ENCODE results near the gene PHOSPHO2.
"Not testable (repeated sequence)": the region's sequence is repeated elsewhere in the genome, so short reads cannot be mapped to it uniquely, and the experiment has no call there.

Gene PHOSPHO2

GRCh38 chr2:169683054-169683424 lies 11.2 kb upstream of the PHOSPHO2 start:
- Histone ChIP-seq H3K36me3 (ENCODE audit: control insufficient read depth, insufficient read depth, low read length) (no peaks in the 10 kb centered on the region), H2AFZ (no peak overlapping the region), H3K4me2 (ENCODE audit: low read length) (no peak overlapping the region), H3K9me3 (ENCODE audit: control insufficient read depth, low read length) (no peaks in the 10 kb centered on the region), H3K9ac (no peak overlapping the region), H3K4me1 (no peaks in the 10 kb centered on the region), H3K27ac (no peak overlapping the region), H3K27me3 (ENCODE audit: control insufficient read depth, insufficient read depth, low read length) (no peaks in the 10 kb centered on the region), H3K4me3 (ENCODE audit: low read depth, low read length) (no peak overlapping the region), H3K79me2 (no peaks in the 10 kb centered on the region)
- TF ChIP-seq, protein P1, sequence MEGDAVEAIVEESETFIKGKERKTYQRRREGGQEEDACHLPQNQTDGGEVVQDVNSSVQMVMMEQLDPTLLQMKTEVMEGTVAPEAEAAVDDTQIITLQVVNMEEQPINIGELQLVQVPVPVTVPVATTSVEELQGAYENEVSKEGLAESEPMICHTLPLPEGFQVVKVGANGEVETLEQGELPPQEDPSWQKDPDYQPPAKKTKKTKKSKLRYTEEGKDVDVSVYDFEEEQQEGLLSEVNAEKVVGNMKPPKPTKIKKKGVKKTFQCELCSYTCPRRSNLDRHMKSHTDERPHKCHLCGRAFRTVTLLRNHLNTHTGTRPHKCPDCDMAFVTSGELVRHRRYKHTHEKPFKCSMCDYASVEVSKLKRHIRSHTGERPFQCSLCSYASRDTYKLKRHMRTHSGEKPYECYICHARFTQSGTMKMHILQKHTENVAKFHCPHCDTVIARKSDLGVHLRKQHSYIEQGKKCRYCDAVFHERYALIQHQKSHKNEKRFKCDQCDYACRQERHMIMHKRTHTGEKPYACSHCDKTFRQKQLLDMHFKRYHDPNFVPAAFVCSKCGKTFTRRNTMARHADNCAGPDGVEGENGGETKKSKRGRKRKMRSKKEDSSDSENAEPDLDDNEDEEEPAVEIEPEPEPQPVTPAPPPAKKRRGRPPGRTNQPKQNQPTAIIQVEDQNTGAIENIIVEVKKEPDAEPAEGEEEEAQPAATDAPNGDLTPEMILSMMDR (IDR thresholded peaks at IDR 0.05): no peak

GRCh38 chr2:169683425-169684134 lies 10.7 kb upstream of the PHOSPHO2 start:
- Histone ChIP-seq H3K36me3 (ENCODE audit: control insufficient read depth, insufficient read depth, low read length) (no peaks in the 10 kb centered on the region), H2AFZ (no peak overlapping the region), H3K27me3 (ENCODE audit: control insufficient read depth, insufficient read depth, low read length) (no peaks in the 10 kb centered on the region), H3K4me1 (no peaks in the 10 kb centered on the region), H3K9ac (no peak overlapping the region), H3K79me2 (no peaks in the 10 kb centered on the region), H3K27ac (no peak overlapping the region), H3K4me2 (ENCODE audit: low read length) (no peak overlapping the region), H3K9me3 (ENCODE audit: control insufficient read depth, low read length) (no peaks in the 10 kb centered on the region), H3K4me3 (ENCODE audit: low read depth, low read length) (no peak overlapping the region)
- TF ChIP-seq, protein P1 (IDR thresholded peaks at IDR 0.05): no peak

DNA sequence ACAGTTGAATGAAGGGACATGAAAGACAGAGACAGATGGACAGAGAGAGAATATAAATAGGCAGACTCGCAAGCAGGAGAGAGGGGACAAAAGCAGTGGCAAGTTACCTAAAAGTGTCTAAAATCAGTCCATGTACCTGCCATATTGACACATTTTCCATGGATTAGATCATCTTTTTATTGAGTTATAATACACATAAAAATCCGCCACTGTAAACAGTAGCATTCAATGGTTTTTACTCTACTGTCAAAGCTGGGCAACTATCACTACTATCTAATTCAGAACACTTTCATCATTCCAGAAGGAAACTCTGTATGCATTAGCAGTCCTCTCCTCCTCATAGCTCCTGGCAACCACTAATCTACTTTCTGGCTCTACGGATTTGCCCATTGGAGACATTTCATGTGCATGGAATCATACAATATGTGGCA lies 10.1 kb upstream of the PHOSPHO2 start:
- no peaks in the 10 kb centered on the region for H3K4me1 ChIP-seq
- H3K9ac ChIP-seq: no peak overlapping the region
- H2AFZ ChIP-seq: no peak overlapping the region
- no peaks in the 10 kb centered on the region for H3K36me3 ChIP-seq (ENCODE audit: control insufficient read depth, insufficient read depth, low read length)
- no peaks in the 10 kb centered on the region for H3K9me3 ChIP-seq (ENCODE audit: control insufficient read depth, low read length)
- TF ChIP-seq, protein P1 (IDR thresholded peaks at IDR 0.05): no peak
- H3K4me2 ChIP-seq (ENCODE audit: low read length): no peak overlapping the region
- no peaks in the 10 kb centered on the region for H3K27me3 ChIP-seq (ENCODE audit: control insufficient read depth, insufficient read depth, low read length)
- H3K4me3 ChIP-seq (ENCODE audit: low read depth, low read length): no peak overlapping the region
- H3K27ac ChIP-seq: no peak overlapping the region
- H3K79me2 ChIP-seq: no peaks in the 10 kb centered on the region

DNA sequence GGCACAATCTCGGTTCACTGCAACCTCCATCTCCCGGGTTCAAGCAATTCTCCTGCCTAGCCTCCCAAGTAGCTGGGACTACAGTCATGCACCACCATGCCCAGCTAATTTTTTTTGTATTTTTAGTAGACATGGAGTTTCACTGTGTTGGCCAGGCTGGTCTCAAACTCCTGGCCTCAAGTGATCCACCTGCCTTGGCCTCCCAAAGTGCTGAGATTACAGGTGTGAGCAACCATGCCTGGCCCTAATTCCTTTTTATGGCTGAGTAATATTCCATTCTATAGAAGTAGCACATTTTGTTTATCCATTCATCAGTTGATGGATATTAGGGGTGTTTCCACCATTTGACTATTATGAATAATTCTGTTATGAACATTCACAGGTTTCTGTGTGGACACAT lies 9.6 kb upstream of the PHOSPHO2 start:
- not testable (repeated sequence) for H3K27ac ChIP-seq; H3K36me3 ChIP-seq (ENCODE audit: control insufficient read depth, insufficient read depth, low read length); H3K27me3 ChIP-seq (ENCODE audit: control insufficient read depth, insufficient read depth, low read length); H3K4me3 ChIP-seq (ENCODE audit: low read depth, low read length); H3K4me1 ChIP-seq; H3K9ac ChIP-seq; H2AFZ ChIP-seq; H3K79me2 ChIP-seq; H3K9me3 ChIP-seq (ENCODE audit: control insufficient read depth, low read length); H3K4me2 ChIP-seq (ENCODE audit: low read length)

DNA sequence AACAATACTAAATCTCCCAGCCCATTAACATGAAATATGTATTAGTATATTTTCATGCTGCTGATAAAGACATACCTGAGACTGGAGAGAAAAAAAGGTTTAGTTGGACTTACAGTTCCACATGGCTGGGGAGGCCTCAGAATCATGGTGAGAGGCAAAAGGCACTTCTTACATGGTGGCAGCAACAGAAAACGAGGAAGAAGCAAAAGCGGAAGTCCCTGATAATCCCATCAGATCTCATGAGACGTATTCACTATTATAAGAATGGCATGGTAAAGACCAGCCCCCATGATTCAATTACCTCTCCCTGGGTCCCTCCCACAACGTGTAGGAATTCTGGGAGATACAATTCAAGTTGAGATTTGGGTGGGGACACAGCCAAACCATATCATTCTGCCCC lies 7.4 kb upstream of the PHOSPHO2 start:
- not testable (repeated sequence) for H3K9me3 ChIP-seq (ENCODE audit: control insufficient read depth, low read length); H2AFZ ChIP-seq; H3K4me2 ChIP-seq (ENCODE audit: low read length); H3K79me2 ChIP-seq; H3K36me3 ChIP-seq (ENCODE audit: control insufficient read depth, insufficient read depth, low read length); H3K9ac ChIP-seq; H3K4me3 ChIP-seq (ENCODE audit: low read depth, low read length); H3K4me1 ChIP-seq; H3K27me3 ChIP-seq (ENCODE audit: control insufficient read depth, insufficient read depth, low read length); H3K27ac ChIP-seq

GRCh38 chr2:169687943-169688342 lies 6.3 kb upstream of the PHOSPHO2 start:
- not testable (repeated sequence) for H3K27ac ChIP-seq; H3K36me3 ChIP-seq (ENCODE audit: control insufficient read depth, insufficient read depth, low read length); H3K9me3 ChIP-seq (ENCODE audit: control insufficient read depth, low read length); H3K9ac ChIP-seq; H2AFZ ChIP-seq; H3K4me1 ChIP-seq; H3K4me2 ChIP-seq (ENCODE audit: low read length); H3K79me2 ChIP-seq; H3K27me3 ChIP-seq (ENCODE audit: control insufficient read depth, insufficient read depth, low read length); H3K4me3 ChIP-seq (ENCODE audit: low read depth, low read length)

Data from parathyroid adenoma (tissue), 2 donors.